HG02623 (cell line): ENCODE data around the gene KRT12.
"Not testable (repeated sequence)": the region's sequence is repeated elsewhere in the genome, so short reads cannot be mapped to it uniquely, and the experiment has no call there.

Experiments
- ATAC-seq: cut with Tn5 transposase; IDR thresholded peaks from one replicate; pipeline ENCODE4 v1.9.1; 2021; ENCODE audit warnings: moderate library complexity; ENCODE audit not compliant: unreplicated experiment

The KRT12 gene

GRCh38 chr17:40818343-40818732 is 48.7 kb downstream of the KRT12 start:
- no peak for ATAC-seq

- ATAC-seq: no peak
These were observed 49.8 kb downstream of the KRT12 start for GRCh38 chr17:40817103-40817682.

DNA sequence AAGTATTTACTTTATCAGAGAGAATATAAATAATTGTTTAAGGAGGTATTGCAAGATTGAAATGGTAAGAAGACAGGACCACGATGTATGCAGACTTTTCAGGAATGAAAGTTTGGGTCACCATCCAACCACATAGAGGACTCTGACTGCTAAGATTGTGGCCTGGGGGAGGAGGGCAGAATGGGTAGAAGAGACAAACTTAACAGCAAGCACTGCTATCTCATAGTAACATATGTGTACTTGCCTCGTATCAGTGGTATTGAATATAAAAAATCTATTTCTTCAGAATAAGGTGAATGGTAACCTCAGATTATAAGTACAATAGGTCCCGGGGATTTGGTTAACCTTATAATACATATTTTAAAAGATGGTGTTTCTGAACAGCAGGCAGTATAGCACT is 50.5 kb downstream of the KRT12 start:
- ATAC-seq: no peak

GRCh38 chr17:40815381-40815780 is 51.6 kb downstream of the KRT12 start:
- no peak for ATAC-seq

GRCh38 chr17:40814657-40815056 is 52.4 kb downstream of the KRT12 start:
- not testable (repeated sequence) for ATAC-seq

DNA sequence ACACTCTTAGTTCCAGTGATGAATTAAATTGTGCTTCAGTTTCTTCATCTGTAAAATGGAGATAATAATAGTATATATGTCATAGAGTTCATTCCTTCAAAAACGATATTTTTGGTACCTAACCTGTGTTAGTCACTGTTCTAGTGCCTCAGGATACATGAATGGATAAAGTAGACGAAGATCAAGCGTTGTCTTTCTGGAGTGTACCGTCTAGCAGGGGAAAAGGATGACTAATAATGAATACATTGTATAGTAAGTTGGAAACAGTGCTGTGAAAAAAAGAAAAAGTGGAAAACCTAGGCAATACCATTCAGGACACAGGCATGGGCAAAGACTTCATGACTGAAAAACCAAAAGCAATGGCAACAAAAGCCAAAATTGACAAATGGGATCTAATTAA is 53.2 kb downstream of the KRT12 start:
- no peak for ATAC-seq

DNA sequence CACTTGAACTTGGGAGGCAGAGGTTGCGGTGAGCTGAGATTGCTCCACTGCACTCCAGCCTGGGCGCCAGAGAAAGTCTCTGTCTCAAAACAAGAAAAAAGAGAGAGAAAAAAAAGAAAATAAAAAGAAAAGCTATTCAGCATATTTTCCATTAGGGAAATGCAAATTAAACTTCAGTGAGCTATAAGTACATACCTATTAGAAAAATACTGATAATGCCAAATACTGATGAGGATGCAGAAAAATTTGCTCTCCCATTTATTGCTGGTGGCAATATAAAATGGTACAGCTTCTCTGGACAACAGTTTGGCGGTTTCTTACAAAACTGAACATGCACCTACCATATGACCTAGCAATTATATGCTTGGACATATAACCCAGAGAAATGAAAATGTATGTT is 54.4 kb downstream of the KRT12 start:
- ATAC-seq: no peak
